ENCODE measurements around the gene STARD10.

The STARD10 gene

GRCh38 chr11:72716788-72717435 lies 76.9 kb downstream of the STARD10 start:
- TF ChIP-seq CTCF (IDR thresholded peaks at IDR 0.05): no peak

- TF ChIP-seq CTCF (IDR thresholded peaks at IDR 0.05): no peak
Observed at GRCh38 chr11:72716290-72716689, 77.6 kb downstream of the STARD10 start.

- TF ChIP-seq CTCF (IDR thresholded peaks at IDR 0.05): no peak
Observed at GRCh38 chr11:72712841-72713240, 81.0 kb downstream of the STARD10 start.

GRCh38 chr11:72712168-72712751 lies 81.6 kb downstream of the STARD10 start:
- TF ChIP-seq CTCF (IDR thresholded peaks at IDR 0.05): no peak

- TF ChIP-seq CTCF (IDR thresholded peaks at IDR 0.05): no peak
Observed at GRCh38 chr11:72711141-72711540, 82.7 kb downstream of the STARD10 start.

GRCh38 chr11:72710278-72710677 lies 83.6 kb downstream of the STARD10 start:
- no peak for TF ChIP-seq CTCF (IDR thresholded peaks at IDR 0.05)

GRCh38 chr11:72709478-72710238 lies 84.2 kb downstream of the STARD10 start:
- no peak for TF ChIP-seq CTCF (IDR thresholded peaks at IDR 0.05)
